Astrocyte (in vitro differentiated cells and primary cell): ENCODE measurements around the gene DIAPH2. TPM values are rescaled to one million over a fixed set of nuclear protein-coding genes. Genes with fewer than 3 reads are reported as not detected.

Experiments
- DNase-seq: peaks from one replicate; pipeline ENCODE4 v3.0.0-alpha.2; 2010; ENCODE audit warnings: low read depth
- FAIRE-seq: peaks from 2 replicates; lab custom pipeline; 2011; peaks lifted over from hg19 to GRCh38; lab: Jason Lieb, UNC
- H2AFZ ChIP-seq: 2 replicates; pipeline ENCODE4 v1.6.0; 2012; ENCODE audit warnings: low read depth, low read length, inconsistent platforms
- H3K27ac ChIP-seq: 2 replicates; pipeline ENCODE4 v1.5.1; 2011; ENCODE audit warnings: low read depth, low read length, inconsistent platforms
- H3K27me3 ChIP-seq: 2 replicates; pipeline ENCODE4 v1.6.0; 2011; ENCODE audit warnings: low read length, inconsistent platforms; ENCODE audit not compliant: insufficient read depth
- H3K36me3 ChIP-seq: 2 replicates; pipeline ENCODE4 v1.5.1; 2011; ENCODE audit warnings: low read length, inconsistent platforms; ENCODE audit not compliant: insufficient read depth
- H3K4me1 ChIP-seq: 2 replicates; pipeline ENCODE4 v1.5.1; 2011; ENCODE audit warnings: low read length, inconsistent platforms; ENCODE audit not compliant: insufficient read depth
- H3K4me2 ChIP-seq: 2 replicates; pipeline ENCODE4 v1.6.0; 2012; ENCODE audit warnings: low read length, inconsistent platforms
- H3K4me3 ChIP-seq: 2 replicates; pipeline ENCODE4 v1.5.1; 2011; ENCODE audit warnings: low read depth, mild to moderate bottlenecking, low read length, inconsistent platforms; ENCODE audit not compliant: insufficient read depth
- H3K79me2 ChIP-seq: 2 replicates; pipeline ENCODE4 v1.6.0; 2012; ENCODE audit warnings: mild to moderate bottlenecking, low read length, inconsistent platforms; ENCODE audit not compliant: insufficient read depth
- H3K9ac ChIP-seq: 2 replicates; pipeline ENCODE4 v1.6.0; 2012; ENCODE audit warnings: mild to moderate bottlenecking, low read length, inconsistent platforms
- H3K9me3 ChIP-seq: 2 replicates; pipeline ENCODE4 v1.5.1; 2012; ENCODE audit warnings: low read depth, mild to moderate bottlenecking, low read length, inconsistent platforms; ENCODE audit not compliant: insufficient read depth
- H4K20me1 ChIP-seq: 2 replicates; pipeline ENCODE4 v1.6.0; 2012; ENCODE audit warnings: low read length, inconsistent platforms; ENCODE audit not compliant: insufficient read depth
- H3K27ac Mint-ChIP-seq: one replicate; pipeline ENCODE4 v1.8.0; 2021; ENCODE audit warnings: mild to moderate bottlenecking, mixed read lengths; ENCODE audit not compliant: unreplicated experiment
- H3K27me3 Mint-ChIP-seq: one replicate; pipeline ENCODE4 v1.8.0; 2021; ENCODE audit warnings: low read depth, mixed read lengths; ENCODE audit not compliant: unreplicated experiment
- H3K36me3 Mint-ChIP-seq: one replicate; pipeline ENCODE4 v1.8.0; 2021; ENCODE audit warnings: low read depth, mixed read lengths; ENCODE audit not compliant: unreplicated experiment
- H3K4me1 Mint-ChIP-seq: one replicate; pipeline ENCODE4 v1.8.0; 2021; ENCODE audit warnings: low read depth, mixed read lengths; ENCODE audit not compliant: unreplicated experiment
- H3K4me3 Mint-ChIP-seq: one replicate; pipeline ENCODE4 v1.8.0; 2021; ENCODE audit warnings: mild to moderate bottlenecking, moderate library complexity, mixed read lengths; ENCODE audit not compliant: unreplicated experiment
- H3K9me3 Mint-ChIP-seq: one replicate; pipeline ENCODE4 v1.8.0; 2021; ENCODE audit warnings: mild to moderate bottlenecking, mixed read lengths; ENCODE audit not compliant: unreplicated experiment
- CTCF ChIP-seq: IDR thresholded peaks from 2 replicates; pipeline ENCODE4 v1.5.1; 2011; ENCODE audit warnings: low read depth, mild to moderate bottlenecking, inconsistent platforms, low read length, moderate library complexity; ENCODE audit not compliant: insufficient read depth
- EZH2 ChIP-seq: IDR thresholded peaks from 2 replicates; pipeline ENCODE4 v1.6.1; 2012; ENCODE audit warnings: mild to moderate bottlenecking, low read length, inconsistent platforms; ENCODE audit not compliant: insufficient read depth
- total RNA-seq: library from RNA; stranded (reverse); gene quantifications from 2 replicates; pipeline ENCODE4 v1.2.1, GENCODE V29; 2021

The DIAPH2 gene
- total RNA-seq, 1 donor from 2014 or later: 9.8 TPM

GRCh38 chrX:97387004-97387403 is 702.4 kb downstream of the DIAPH2 start:
- no peak for FAIRE-seq

GRCh38 chrX:97389761-97390192 is 705.1 kb downstream of the DIAPH2 start:
- Mint-ChIP-seq H3K9me3 (no peaks in the 10 kb centered on the region), H3K27ac (peak overlapping the region; percentile 93), H3K27me3 (no peaks in the 10 kb centered on the region), H3K4me1 (peaks cover 7% of the 10 kb centered on the region), H3K36me3 (no peaks in the 10 kb centered on the region), H3K4me3 (no peak overlapping the region)
- TF ChIP-seq EZH2 (no peak), CTCF (no peak)
- Histone ChIP-seq H3K27ac (peak overlapping the region; percentile 93), H2AFZ (no peak overlapping the region), H3K36me3 (no peaks in the 10 kb centered on the region), H3K9me3 (no peaks in the 10 kb centered on the region), H3K9ac (peak overlapping the region; percentile 74), H3K79me2 (no peaks in the 10 kb centered on the region), H4K20me1 (no peaks in the 10 kb centered on the region), H3K27me3 (no peaks in the 10 kb centered on the region), H3K4me3 (no peak overlapping the region), H3K4me2 (peak overlapping the region; percentile 81), H3K4me1 (no peaks in the 10 kb centered on the region)
- FAIRE-seq (peak; percentile 100), DNase-seq (peak; percentile 85)

More at GRCh38 chrX:97387004-97387403, 702.4 kb downstream of the DIAPH2 start:
- Mint-ChIP-seq H3K4me3 (no peak overlapping the region), H3K4me1 (peaks cover 7% of the 10 kb centered on the region), H3K27me3 (no peaks in the 10 kb centered on the region), H3K9me3 (no peaks in the 10 kb centered on the region), H3K36me3 (no peaks in the 10 kb centered on the region), H3K27ac (no peak overlapping the region)
- H3K9me3 ChIP-seq: no peaks in the 10 kb centered on the region
- no peaks in the 10 kb centered on the region for H3K36me3 ChIP-seq
- TF ChIP-seq EZH2 (no peak), CTCF (no peak)
- no peak overlapping the region for H3K27ac ChIP-seq
- H3K79me2 ChIP-seq: no peaks in the 10 kb centered on the region
- no peak overlapping the region for H3K4me3 ChIP-seq
- H4K20me1 ChIP-seq: no peaks in the 10 kb centered on the region
- no peaks in the 10 kb centered on the region for H3K27me3 ChIP-seq
- H2AFZ ChIP-seq: no peak overlapping the region
- no peak overlapping the region for H3K9ac ChIP-seq
- no peak overlapping the region for H3K4me2 ChIP-seq
- no peaks in the 10 kb centered on the region for H3K4me1 ChIP-seq
- no peak for DNase-seq

- Mint-ChIP-seq H3K9me3 (peaks cover 2% of the 10 kb centered on the region), H3K27me3 (no peaks in the 10 kb centered on the region), H3K36me3 (no peaks in the 10 kb centered on the region), H3K27ac (peak overlapping the region; percentile 76), H3K4me3 (no peak overlapping the region), H3K4me1 (peaks cover 34% of the 10 kb centered on the region)
- DNase-seq: peak; percentile 58
- TF ChIP-seq CTCF: no peak
- Histone ChIP-seq H3K9me3 (no peaks in the 10 kb centered on the region), H3K4me1 (peaks cover 3% of the 10 kb centered on the region), H3K79me2 (no peaks in the 10 kb centered on the region), H3K27ac (no peak overlapping the region), H3K4me2 (peak overlapping the region; percentile 36), H3K4me3 (no peak overlapping the region), H4K20me1 (no peaks in the 10 kb centered on the region), H3K9ac (no peak overlapping the region), H3K36me3 (no peaks in the 10 kb centered on the region), H3K27me3 (no peaks in the 10 kb centered on the region), H2AFZ (no peak overlapping the region)
- no peak for FAIRE-seq
Observed at GRCh38 chrX:97397371-97397770, 712.7 kb downstream of the DIAPH2 start.
